Common myeloid progenitor, CD34-positive (primary cell): ENCODE results near the gene SULF2.
"Not testable (repeated sequence)": the region's sequence is repeated elsewhere in the genome, so short reads cannot be mapped to it uniquely, and the experiment has no call there.

ENCODE experiments used
- CTCF ChIA-PET: fragments of 350-600 bp; sonication (Branson Sonifier 250); formaldehyde crosslinking; loops from one replicate; lab custom pipeline; 2021; ENCODE audit warnings: antibody characterized with exemption; lab: Charles Lee
- POLR2A ChIA-PET: fragments of 350-600 bp; sonication (Branson Sonifier 250); formaldehyde crosslinking; loops from one replicate; lab custom pipeline; 2021; ENCODE audit warnings: antibody characterized with exemption; lab: Charles Lee
- DNase-seq, 3 donors: peaks; one replicate each; pipeline versions ENCODE4 v3.0.0 to v3.0.0-alpha.2; 2013
- H3K27ac ChIP-seq, 2 experiments: 1 replicate in 1 of 2; 2 replicates in 1 of 2; pipeline ENCODE4 v1.7.0; 2013; ENCODE audit warnings: inconsistent platforms in 2 of 2, low read length in 2 of 2, mild to moderate bottlenecking in 2 of 2, low read depth in 1 of 2, moderate library complexity in 1 of 2; ENCODE audit not compliant: severe bottlenecking in 2 of 2, insufficient read depth in 1 of 2, poor library complexity in 1 of 2
- H3K27me3 ChIP-seq, 5 experiments: replicated peaks in 2 of 5; 1 replicate in 3 of 5; 2 replicates in 2 of 5; pipeline versions ENCODE4 v1.6.1 to v1.7.0; 2013; ENCODE audit warnings: low read length in 4 of 5, mild to moderate bottlenecking in 2 of 5, moderate library complexity in 2 of 5, inconsistent platforms in 1 of 5; ENCODE audit not compliant: insufficient read depth in 5 of 5, control insufficient read depth in 4 of 5
- H3K36me3 ChIP-seq, 4 experiments: 1 replicate in 2 of 4; 2 replicates in 2 of 4; pipeline versions ENCODE4 v1.6.1 to v1.7.0; 2013; ENCODE audit warnings: low read length in 3 of 4, control low read depth in 1 of 4, mild to moderate bottlenecking in 1 of 4; ENCODE audit not compliant: control insufficient read depth in 4 of 4, insufficient read depth in 4 of 4
- H3K4me1 ChIP-seq, 4 experiments: 1 replicate in 3 of 4; 2 replicates in 1 of 4; pipeline versions ENCODE4 v1.6.1 to v1.7.1; 2013; ENCODE audit warnings: low read length in 3 of 4, mild to moderate bottlenecking in 3 of 4, control low read depth in 1 of 4, inconsistent platforms in 1 of 4, moderate library complexity in 1 of 4; ENCODE audit not compliant: control insufficient read depth in 4 of 4, insufficient read depth in 4 of 4; ENCODE audit errors: control extremely low read depth in 1 of 4
- H3K4me3 ChIP-seq, 7 experiments: 1 replicate in 4 of 7; 2 replicates in 3 of 7; pipeline versions ENCODE4 v1.5.1 to v1.7.0; 2013; ENCODE audit warnings: mild to moderate bottlenecking in 7 of 7, low read length in 6 of 7, moderate library complexity in 6 of 7, inconsistent platforms in 2 of 7, low read depth in 2 of 7, control low read depth in 1 of 7; ENCODE audit not compliant: insufficient read depth in 4 of 7, control insufficient read depth in 1 of 7; ENCODE audit errors: extremely low read depth in 1 of 7
- H3K9me3 ChIP-seq, 5 experiments: 1 replicate in 4 of 5; 2 replicates in 1 of 5; pipeline versions ENCODE4 v1.6.1 to v1.7.1; 2013; ENCODE audit warnings: low read length in 4 of 5, mild to moderate bottlenecking in 2 of 5, inconsistent platforms in 1 of 5, low read depth in 1 of 5, moderate library complexity in 1 of 5; ENCODE audit not compliant: control insufficient read depth in 4 of 5, insufficient read depth in 2 of 5; ENCODE audit errors: control extremely low read depth in 1 of 5
- WGBS: methylation state at CpG from one replicate; pipeline ENCODE4 v1.1.5; 2013; ENCODE audit not compliant: insufficient coverage; 5-methylcytosine and 5-hydroxymethylcytosine counted together

The SULF2 gene

DNA sequence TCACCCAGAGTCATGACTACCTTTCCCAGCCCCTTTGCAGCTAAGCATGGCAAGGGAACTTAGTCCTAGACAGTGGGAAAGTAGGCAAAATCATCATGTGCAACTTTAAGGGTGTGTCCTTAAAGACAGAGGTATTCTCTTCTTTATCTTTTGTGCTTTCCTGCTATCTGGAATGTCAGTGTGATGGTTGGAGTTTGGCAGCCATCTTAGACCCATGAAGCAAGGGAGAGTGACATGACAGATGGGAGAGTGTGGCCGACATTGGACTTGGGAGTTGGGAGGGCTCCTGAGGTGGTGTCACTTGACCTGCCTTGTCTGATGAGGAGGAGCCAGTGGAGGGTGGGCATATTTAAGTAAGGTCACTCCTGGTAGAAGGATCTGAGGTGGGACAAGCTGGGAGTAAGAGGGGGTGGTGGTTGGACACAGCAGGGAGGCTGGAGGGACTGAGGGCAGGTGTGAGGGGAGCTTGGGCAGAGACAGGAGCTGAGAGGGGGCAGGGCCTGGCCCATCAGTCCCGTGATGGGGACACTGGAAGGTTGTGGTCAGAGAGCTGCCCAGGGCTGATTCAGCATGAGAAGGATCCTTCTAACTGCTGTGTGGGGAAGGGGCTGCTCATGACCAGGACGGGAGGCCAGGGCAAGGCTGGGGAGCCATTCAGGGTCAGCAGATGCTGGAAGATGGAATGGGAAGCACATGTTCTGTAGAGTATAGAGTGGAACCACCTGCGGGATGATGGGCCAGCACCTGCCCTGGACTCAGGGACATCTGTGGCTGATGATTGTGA is 29.5 kb upstream of the SULF2 start:
- Histone ChIP-seq H3K27me3 (peaks cover 0 to 76% (median 7%) of the 10 kb centered on the region in 5 experiments), H3K4me3 (no peak overlapping the region), H3K4me1 (no peaks in the 10 kb centered on the region), H3K36me3 (no peaks in the 10 kb centered on the region), H3K9me3 (peaks cover 0 to 16% (median 0%) of the 10 kb centered on the region in 5 experiments), H3K27ac (no peak overlapping the region)
- CTCF ChIA-PET: interaction anchor here (0.6 to 1.6 kb wide), 2 partner anchors 80 to 124 kb away, joined by 3 read pairs; no protein-coding TSS in a partner anchor
- POLR2A ChIA-PET: no interaction called here
- DNase-seq: no peak
- 94% methylated on average over 3 of the region's 4 CpGs for WGBS

DNA sequence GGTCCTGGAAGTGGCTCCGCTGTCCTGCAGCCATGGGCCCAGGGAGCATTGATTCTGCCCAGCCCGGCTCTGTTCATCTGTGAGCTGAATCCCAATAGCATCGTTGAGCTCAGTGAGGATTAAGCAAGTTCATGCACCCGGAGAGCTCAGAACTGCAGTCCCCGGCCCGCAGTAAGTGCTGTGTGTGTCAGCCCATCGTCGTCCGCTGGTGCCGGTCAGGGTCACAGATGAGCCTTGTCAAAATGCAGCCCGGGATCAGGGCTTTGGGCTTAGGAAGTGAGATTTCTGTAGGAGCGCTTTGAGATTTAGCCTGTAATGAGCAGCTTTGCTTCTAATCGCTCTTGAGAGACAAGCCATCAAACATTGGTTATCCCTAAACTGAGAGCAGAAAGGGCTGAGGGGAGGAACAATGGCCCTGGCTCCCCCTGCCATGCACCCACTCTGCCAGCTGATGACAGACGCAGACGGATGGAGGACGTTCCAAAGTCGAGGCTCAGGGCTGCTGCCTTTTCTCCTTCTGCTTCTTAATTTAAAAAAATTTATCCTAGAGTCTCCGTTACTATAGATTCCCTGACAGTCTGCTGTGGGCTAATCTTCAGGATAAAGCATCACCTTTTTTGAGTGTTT is 25.6 kb upstream of the SULF2 start:
- H3K27ac ChIP-seq: no peak overlapping the region
- no peak for DNase-seq
- WGBS: 84% methylated on average over 16 of the region's 18 CpGs
- no peak overlapping the region for H3K4me3 ChIP-seq
- peaks cover 0 to 58% (median 8%) of the 10 kb centered on the region in 5 experiments for H3K27me3 ChIP-seq
- no peaks in the 10 kb centered on the region for H3K4me1 ChIP-seq
- H3K36me3 ChIP-seq: no peaks in the 10 kb centered on the region
- H3K9me3 ChIP-seq: peaks cover 0 to 16% (median 0%) of the 10 kb centered on the region in 5 experiments
- ChIA-PET CTCF (no interaction called here), POLR2A (no interaction called here)

DNA sequence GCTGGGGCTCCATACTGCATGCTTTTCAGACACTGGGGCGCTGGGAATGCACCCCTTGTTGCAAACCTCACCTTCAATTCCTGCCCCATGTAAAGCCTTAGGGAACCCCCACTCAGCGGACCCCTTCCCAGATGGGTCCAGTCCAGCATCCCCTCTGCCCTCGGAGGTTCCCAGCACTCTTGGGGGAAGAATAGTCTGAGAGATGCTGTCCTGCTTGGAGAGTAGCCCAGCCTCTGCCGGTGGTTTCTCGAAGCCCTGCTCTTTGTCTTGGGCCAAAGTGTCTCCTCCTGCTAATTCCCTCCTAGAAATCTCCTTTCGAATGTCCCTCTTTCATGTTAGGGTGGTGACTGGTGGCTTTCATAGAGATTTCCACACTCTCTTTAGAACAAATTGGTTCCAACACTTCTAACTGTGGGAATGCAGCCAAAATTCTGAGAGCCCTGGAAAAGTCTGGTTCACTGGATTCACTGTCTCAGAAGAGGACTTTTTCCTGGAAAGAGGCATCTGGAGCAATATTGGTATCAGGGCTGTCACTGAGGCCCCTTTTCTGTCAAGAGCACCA is 24.9 kb upstream of the SULF2 start:
- ChIA-PET POLR2A (no interaction called here), CTCF (no interaction called here)
- H3K4me3 ChIP-seq: no peak overlapping the region
- peaks cover 0 to 56% (median 7%) of the 10 kb centered on the region in 5 experiments for H3K27me3 ChIP-seq
- H3K27ac ChIP-seq: no peak overlapping the region
- H3K9me3 ChIP-seq: peaks cover 0 to 16% (median 0%) of the 10 kb centered on the region in 5 experiments
- no peaks in the 10 kb centered on the region for H3K4me1 ChIP-seq
- 97% methylated on average over 3 of the region's 6 CpGs for WGBS
- DNase-seq: no peak
- no peaks in the 10 kb centered on the region for H3K36me3 ChIP-seq

DNA sequence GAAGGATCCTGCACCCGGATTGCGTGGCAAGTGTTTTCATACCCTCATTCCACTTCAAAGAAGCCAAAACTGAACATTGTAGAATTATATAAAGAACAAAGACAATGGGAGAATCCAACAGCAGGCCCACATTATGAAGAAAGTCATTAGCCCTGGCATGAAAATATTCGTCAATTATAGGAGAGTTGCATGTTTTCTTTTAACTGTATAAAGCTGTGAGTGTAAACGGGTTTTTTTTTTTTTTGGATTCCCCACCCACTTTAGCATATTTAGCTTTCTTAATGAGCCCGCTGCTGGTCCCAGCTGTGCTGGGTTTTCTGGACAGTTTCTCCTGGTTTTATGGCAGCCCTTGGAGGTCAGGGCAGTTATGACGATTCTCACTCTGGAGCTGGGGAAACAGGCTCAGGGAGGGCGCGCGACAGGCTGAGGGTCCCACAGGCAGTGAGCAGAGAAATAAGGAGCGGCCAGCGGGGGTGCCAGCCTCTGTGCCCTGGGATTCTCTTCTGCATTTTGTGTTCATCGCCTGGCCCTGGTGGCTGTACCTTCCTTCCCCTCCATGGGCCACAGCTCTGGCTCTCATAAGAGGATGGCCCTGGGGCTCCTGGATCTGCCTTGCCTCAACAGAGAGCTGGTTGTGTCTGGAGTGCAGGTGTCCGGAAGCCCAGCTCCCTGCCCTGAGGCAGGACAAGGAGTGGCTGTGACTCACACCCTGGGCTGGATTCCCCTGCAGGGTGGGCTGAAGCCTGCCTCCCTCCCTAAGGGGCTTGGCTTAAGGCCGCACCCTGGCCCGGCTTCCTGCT is 24.1 kb upstream of the SULF2 start:
- H3K36me3 ChIP-seq: no peaks in the 10 kb centered on the region
- CTCF ChIA-PET: no interaction called here
- 98% methylated on average over 10 of the region's 15 CpGs for WGBS
- no peaks in the 10 kb centered on the region for H3K4me1 ChIP-seq
- no peak overlapping the region for H3K4me3 ChIP-seq
- peaks cover 0 to 48% (median 7%) of the 10 kb centered on the region in 5 experiments for H3K27me3 ChIP-seq
- peaks cover 0 to 11% (median 0%) of the 10 kb centered on the region in 5 experiments for H3K9me3 ChIP-seq
- DNase-seq: no peak
- POLR2A ChIA-PET: no interaction called here
- no peak overlapping the region for H3K27ac ChIP-seq

DNA sequence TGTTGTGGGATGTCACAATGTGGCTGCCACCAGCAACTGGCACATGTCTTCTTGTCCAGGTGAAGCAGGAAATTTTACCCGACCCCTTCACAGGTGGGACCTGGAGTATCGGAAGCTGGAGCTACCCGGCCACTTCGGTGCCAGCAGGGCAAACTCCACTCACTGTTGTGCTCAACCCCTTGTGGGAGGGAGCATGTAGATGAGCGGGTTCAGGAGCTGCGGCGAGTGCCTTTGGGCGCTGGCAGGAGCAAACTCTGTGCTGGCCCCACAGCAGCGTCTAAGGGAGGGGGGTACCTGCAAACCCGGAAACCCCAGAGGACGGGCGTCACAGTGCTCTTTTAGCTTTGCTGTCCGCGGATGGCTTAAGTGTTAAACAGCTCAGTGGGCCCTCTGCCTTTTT is 20.7 kb upstream of the SULF2 start:
- ChIA-PET POLR2A (no interaction called here), CTCF (no interaction called here)
- Histone ChIP-seq H3K27me3 (peaks cover 0 to 30% (median 7%) of the 10 kb centered on the region in 5 experiments), H3K9me3 (no peaks in the 10 kb centered on the region), H3K4me3 (no peak overlapping the region), H3K4me1 (no peaks in the 10 kb centered on the region), H3K27ac (no peak overlapping the region), H3K36me3 (no peaks in the 10 kb centered on the region)
- 74% methylated on average over 14 of the region's 14 CpGs for WGBS
- no peak for DNase-seq

DNA sequence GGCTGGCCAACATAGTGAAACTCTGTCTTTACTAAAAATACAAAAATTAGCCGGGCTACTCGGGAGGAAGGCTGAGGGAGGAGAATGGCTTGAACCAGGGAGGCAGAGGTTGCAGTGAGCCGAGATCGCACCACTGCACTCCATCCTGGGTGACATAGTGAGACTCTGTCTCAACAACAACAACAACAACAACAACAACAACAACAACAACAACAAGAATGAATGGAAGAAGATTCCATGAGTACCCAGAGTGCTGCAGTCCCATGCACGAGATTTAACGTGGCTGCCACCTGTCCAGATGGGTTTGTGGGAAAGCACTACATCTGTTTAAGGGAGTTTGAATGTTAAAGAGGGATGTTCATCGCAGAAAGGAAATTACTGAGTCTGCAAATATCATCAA is 19.7 kb upstream of the SULF2 start:
- H3K36me3 ChIP-seq, DNase-seq, H3K27ac ChIP-seq, H3K4me3 ChIP-seq, H3K9me3 ChIP-seq, CTCF ChIA-PET, POLR2A ChIA-PET, H3K4me1 ChIP-seq: not testable (repeated sequence)
- H3K27me3 ChIP-seq: peaks cover 0 to 21% (median 7%) of the 10 kb centered on the region in 5 experiments
- WGBS: 78% methylated on average over 3 of the region's 7 CpGs
